ENCODE measurements around the gene RAP1GAP2.

GRCh38 chr17:2983255-2983654 lies 187.0 kb downstream of the RAP1GAP2 start:
- TF ChIP-seq CTCF (IDR thresholded peaks at IDR 0.05 in 4 of 5, conservative IDR thresholded peaks at IDR 0.05 in 1 of 5): peak in 1 of 5 experiments; percentile 3
- no peak for TF ChIP-seq POLR2A (IDR thresholded peaks at IDR 0.05)

All from gastrocnemius medialis (tissue), 4 donors.